ENCODE measurements around the gene FBLN2. TPM values are rescaled to one million over a fixed set of nuclear protein-coding genes. Genes with fewer than 3 reads are reported as not detected.

Gene FBLN2
- total RNA-seq, 1 experiment from 2014 or later: 36.7 TPM

DNA sequence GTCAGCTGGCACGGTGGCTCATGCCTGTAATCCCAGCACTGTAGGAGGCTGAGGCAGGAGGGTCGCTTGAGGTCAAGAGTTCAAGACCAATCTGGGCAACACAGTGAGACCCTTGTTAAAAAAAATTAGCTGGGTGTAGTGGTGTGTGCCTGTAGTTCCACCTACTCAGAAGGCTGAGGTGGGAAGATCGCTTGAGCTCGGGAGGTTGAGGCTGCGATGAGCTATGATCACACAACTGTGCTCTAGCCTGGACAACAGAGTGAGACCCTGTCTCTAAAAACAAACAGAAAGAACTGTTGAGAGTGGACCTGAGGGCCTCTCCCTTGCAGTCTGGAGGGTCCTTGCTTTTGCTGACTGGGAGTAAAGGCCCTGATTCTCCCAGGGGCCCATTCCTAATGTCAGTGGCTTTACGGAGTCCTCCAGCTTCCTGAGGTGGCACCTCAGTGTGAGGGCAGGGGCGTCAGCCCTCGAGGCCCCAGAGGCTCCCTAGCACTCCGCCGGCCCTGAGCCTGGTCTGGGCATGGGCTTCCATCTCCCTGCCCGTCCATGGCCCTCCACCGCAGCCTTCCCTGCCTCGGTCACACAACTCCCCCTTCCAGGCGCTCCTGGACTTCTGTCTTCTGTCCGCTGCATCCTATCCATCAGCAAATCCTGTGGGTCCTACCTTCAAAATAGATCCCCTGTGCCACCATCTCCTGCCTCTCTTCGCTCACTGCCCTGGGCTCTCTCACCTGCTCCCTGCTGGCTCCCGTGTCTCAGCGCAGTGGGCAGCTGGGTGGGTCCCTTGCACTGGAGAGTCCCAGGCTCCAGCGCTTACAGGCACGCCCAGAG is 19.0 kb downstream of the FBLN2 start:
- Histone ChIP-seq H3K27me3 (replicated peaks; ENCODE audit: control insufficient read depth, insufficient read depth, low read length) (no peaks in the 10 kb centered on the region), H3K36me3 (ENCODE audit: control insufficient read depth, insufficient read depth, low read length) (no peaks in the 10 kb centered on the region), H3K9me3 (no peaks in the 10 kb centered on the region), H3K4me1 (0 out of 2 replicates have a peak, but pooled peaks cover 4% of the 10 kb centered on the region), H3K4me3 (ENCODE audit: low read depth, low read length) (no peak overlapping the region)
- no peaks in the 10 kb centered on the region for H3K9me3 Mint-ChIP-seq (ENCODE audit: unreplicated experiment)
- ChIA-PET POLR2A (no interaction called here), CTCF (no interaction called here)
- peak overlapping the region; percentile 17 for H3K27ac Mint-ChIP-seq (ENCODE audit: unreplicated experiment)
- H3K4me1 Mint-ChIP-seq (ENCODE audit: low read depth, unreplicated experiment): no peaks in the 10 kb centered on the region
- no peak overlapping the region for H3K4me3 Mint-ChIP-seq (ENCODE audit: unreplicated experiment)
- DNase-seq: no peak
- BruUV-seq (replicated peaks): no TSS peak
- no peaks in the 10 kb centered on the region for H3K27me3 Mint-ChIP-seq (ENCODE audit: insufficient read depth, unreplicated experiment)
- intact Hi-C loops (cut with micrococcal nuclease; ENCODE audit: unreplicated experiment): no loop called here
- TF ChIP-seq, protein P1, sequence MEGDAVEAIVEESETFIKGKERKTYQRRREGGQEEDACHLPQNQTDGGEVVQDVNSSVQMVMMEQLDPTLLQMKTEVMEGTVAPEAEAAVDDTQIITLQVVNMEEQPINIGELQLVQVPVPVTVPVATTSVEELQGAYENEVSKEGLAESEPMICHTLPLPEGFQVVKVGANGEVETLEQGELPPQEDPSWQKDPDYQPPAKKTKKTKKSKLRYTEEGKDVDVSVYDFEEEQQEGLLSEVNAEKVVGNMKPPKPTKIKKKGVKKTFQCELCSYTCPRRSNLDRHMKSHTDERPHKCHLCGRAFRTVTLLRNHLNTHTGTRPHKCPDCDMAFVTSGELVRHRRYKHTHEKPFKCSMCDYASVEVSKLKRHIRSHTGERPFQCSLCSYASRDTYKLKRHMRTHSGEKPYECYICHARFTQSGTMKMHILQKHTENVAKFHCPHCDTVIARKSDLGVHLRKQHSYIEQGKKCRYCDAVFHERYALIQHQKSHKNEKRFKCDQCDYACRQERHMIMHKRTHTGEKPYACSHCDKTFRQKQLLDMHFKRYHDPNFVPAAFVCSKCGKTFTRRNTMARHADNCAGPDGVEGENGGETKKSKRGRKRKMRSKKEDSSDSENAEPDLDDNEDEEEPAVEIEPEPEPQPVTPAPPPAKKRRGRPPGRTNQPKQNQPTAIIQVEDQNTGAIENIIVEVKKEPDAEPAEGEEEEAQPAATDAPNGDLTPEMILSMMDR (IDR thresholded peaks at IDR 0.05; ENCODE audit: insufficient read depth in 1 of 2, low read depth in 1 of 2, low read length in 1 of 2, severe bottlenecking in 1 of 2, unreplicated experiment in 1 of 2): no peak
- H3K36me3 Mint-ChIP-seq (ENCODE audit: insufficient read depth, unreplicated experiment): no peaks in the 10 kb centered on the region

DNA sequence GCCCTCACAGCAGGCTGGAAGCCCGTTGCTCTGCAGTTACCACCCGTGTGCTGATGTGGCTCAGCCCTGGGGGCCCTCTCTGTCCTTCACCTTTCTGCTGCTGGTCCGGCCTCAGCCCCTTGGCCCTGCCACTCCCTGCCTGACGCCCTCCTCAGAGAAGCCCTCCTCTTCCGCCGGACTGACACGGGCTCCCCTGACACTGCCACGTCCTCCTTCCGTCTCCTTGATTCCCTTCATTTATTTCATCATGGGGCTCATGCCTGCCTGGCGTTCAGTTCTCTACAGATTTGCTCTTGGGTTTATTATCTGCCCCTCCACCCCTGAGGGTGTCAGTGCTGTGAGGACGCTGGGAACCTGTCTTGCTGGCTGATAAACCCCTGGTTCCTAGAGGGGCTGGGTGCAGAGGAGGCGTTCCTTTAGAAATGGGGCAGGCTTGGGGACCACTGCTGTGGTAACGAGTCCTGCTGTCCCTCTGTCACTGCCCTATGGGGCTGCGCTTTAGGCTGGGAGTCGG is 19.6 kb downstream of the FBLN2 start:
- BruUV-seq (replicated peaks): no TSS peak
- intact Hi-C loops (cut with micrococcal nuclease; ENCODE audit: unreplicated experiment): no loop called here
- TF ChIP-seq, protein P1 (IDR thresholded peaks at IDR 0.05; ENCODE audit: insufficient read depth in 1 of 2, low read depth in 1 of 2, low read length in 1 of 2, severe bottlenecking in 1 of 2, unreplicated experiment in 1 of 2): no peak
- Mint-ChIP-seq H3K27ac (ENCODE audit: unreplicated experiment) (peak overlapping the region; percentile 17), H3K27me3 (ENCODE audit: insufficient read depth, unreplicated experiment) (no peaks in the 10 kb centered on the region), H3K36me3 (ENCODE audit: insufficient read depth, unreplicated experiment) (no peaks in the 10 kb centered on the region), H3K9me3 (ENCODE audit: unreplicated experiment) (no peaks in the 10 kb centered on the region), H3K4me1 (ENCODE audit: low read depth, unreplicated experiment) (no peaks in the 10 kb centered on the region), H3K4me3 (ENCODE audit: unreplicated experiment) (no peak overlapping the region)
- no peak for DNase-seq
- Histone ChIP-seq H3K27me3 (replicated peaks; ENCODE audit: control insufficient read depth, insufficient read depth, low read length) (no peaks in the 10 kb centered on the region), H3K4me3 (ENCODE audit: low read depth, low read length) (no peak overlapping the region), H3K36me3 (ENCODE audit: control insufficient read depth, insufficient read depth, low read length) (no peaks in the 10 kb centered on the region), H3K9me3 (no peaks in the 10 kb centered on the region), H3K4me1 (0 out of 2 replicates have a peak, but pooled peaks cover 4% of the 10 kb centered on the region)
- POLR2A ChIA-PET: no interaction called here
- CTCF ChIA-PET: no interaction called here

DNA sequence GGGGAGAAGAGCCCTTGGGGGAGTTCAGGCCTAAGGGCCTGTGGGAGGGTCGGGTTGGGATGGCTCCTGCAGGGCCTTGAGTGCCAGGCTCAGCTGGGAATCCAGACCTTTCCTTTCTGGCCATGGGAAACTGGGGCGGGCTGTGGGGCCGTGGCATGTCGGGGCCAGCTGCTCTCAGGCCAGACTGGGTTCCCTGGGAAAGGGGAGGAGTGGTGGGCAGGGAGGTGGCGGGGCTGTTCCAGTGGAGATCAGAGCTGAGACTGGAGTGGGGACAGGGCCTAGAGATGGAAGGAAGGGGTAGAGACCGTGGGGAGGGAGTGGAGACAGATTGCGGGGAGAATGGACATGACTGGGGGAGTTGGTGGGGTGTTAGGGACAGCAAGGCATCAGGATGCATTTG is 20.3 kb downstream of the FBLN2 start:
- CTCF ChIA-PET: no interaction called here
- TF ChIP-seq, protein P1 (IDR thresholded peaks at IDR 0.05; ENCODE audit: insufficient read depth in 1 of 2, low read depth in 1 of 2, low read length in 1 of 2, severe bottlenecking in 1 of 2, unreplicated experiment in 1 of 2): no peak
- Histone ChIP-seq H3K4me1 (peaks cover 4% of the 10 kb centered on the region; the same call in 1 of the 2 replicates), H3K27me3 (replicated peaks; ENCODE audit: control insufficient read depth, insufficient read depth, low read length) (no peaks in the 10 kb centered on the region), H3K9me3 (no peaks in the 10 kb centered on the region), H3K36me3 (ENCODE audit: control insufficient read depth, insufficient read depth, low read length) (no peaks in the 10 kb centered on the region), H3K4me3 (ENCODE audit: low read depth, low read length) (no peak overlapping the region)
- no peak for DNase-seq
- Mint-ChIP-seq H3K27ac (ENCODE audit: unreplicated experiment) (no peak overlapping the region), H3K27me3 (ENCODE audit: insufficient read depth, unreplicated experiment) (no peaks in the 10 kb centered on the region), H3K4me3 (ENCODE audit: unreplicated experiment) (no peak overlapping the region), H3K36me3 (ENCODE audit: insufficient read depth, unreplicated experiment) (no peaks in the 10 kb centered on the region), H3K4me1 (ENCODE audit: low read depth, unreplicated experiment) (no peaks in the 10 kb centered on the region), H3K9me3 (ENCODE audit: unreplicated experiment) (no peaks in the 10 kb centered on the region)
- BruUV-seq (replicated peaks): no TSS peak
- intact Hi-C loops (cut with micrococcal nuclease; ENCODE audit: unreplicated experiment): no loop called here
- POLR2A ChIA-PET: no interaction called here
